WTC11 (cell line): ENCODE data around the gene STK39. TPM values are rescaled to one million over a fixed set of nuclear protein-coding genes. Genes with fewer than 3 reads are reported as not detected.

Experiments used
- ATAC-seq: fragments of 200-7000 bp; cut with Tn5 transposase; 2 replicates; pipeline ENCODE4 v1.10.0; 2021; ENCODE audit warnings: mild to moderate bottlenecking, moderate library complexity
- CTCF ChIA-PET: fragments of 300-600 bp; sonication (Branson Sonifier 250); formaldehyde crosslinking; loops from one replicate; lab custom pipeline; 2021; ENCODE audit warnings: antibody characterized with exemption; lab: Charles Lee
- POLR2A ChIA-PET: fragments of 350-600 bp; sonication (Branson Sonifier 250); formaldehyde crosslinking; loops from one replicate; lab custom pipeline; 2021; ENCODE audit warnings: antibody characterized with exemption; lab: Charles Lee
- DNase-seq: peaks from one replicate; pipeline ENCODE4 v3.0.0; 2021; ENCODE audit warnings: low spot score
- H3K27ac Mint-ChIP-seq: 2 replicates; pipeline ENCODE4 v1.8.0; 2021; ENCODE audit warnings: mixed read lengths
- H3K27me3 Mint-ChIP-seq: 2 replicates; pipeline ENCODE4 v1.8.0; 2021; ENCODE audit warnings: low read depth, mild to moderate bottlenecking, moderate library complexity, mixed read lengths
- H3K36me3 Mint-ChIP-seq: 2 replicates; pipeline ENCODE4 v1.8.0; 2021; ENCODE audit warnings: mixed read lengths
- H3K4me1 Mint-ChIP-seq: 2 replicates; pipeline ENCODE4 v1.8.0; 2022; ENCODE audit warnings: mixed read lengths
- H3K4me3 Mint-ChIP-seq: 2 replicates; pipeline ENCODE4 v1.8.0; 2021; ENCODE audit warnings: mild to moderate bottlenecking, moderate library complexity, mixed read lengths
- H3K9me3 Mint-ChIP-seq: 2 replicates; pipeline ENCODE4 v1.8.0; 2021; ENCODE audit warnings: mixed read lengths
- ATF1 ChIP-seq: sonication (generic); formaldehyde crosslinking; IDR thresholded peaks from 2 replicates; pipeline ENCODE4 v1.8.1; 2023; ENCODE audit warnings: mild to moderate bottlenecking, moderate library complexity, missing genetic modification reagents
- CBFB ChIP-seq: sonication (generic); formaldehyde crosslinking; IDR thresholded peaks from 2 replicates; pipeline ENCODE4 v1.8.1; 2022; ENCODE audit warnings: mild to moderate bottlenecking, low read depth, missing genetic modification reagents
- ELF4 ChIP-seq: sonication (generic); formaldehyde crosslinking; IDR thresholded peaks from 2 replicates; pipeline ENCODE4 v1.8.1; 2022; ENCODE audit warnings: low read depth, mild to moderate bottlenecking, moderate library complexity, missing genetic modification reagents
- EMX1 ChIP-seq: fragments of 250-450 bp; sonication (Bioruptor Pico); IDR thresholded peaks from 2 replicates; pipeline ENCODE4 v1.8.0; 2021; ENCODE audit warnings: mild to moderate bottlenecking
- ETV6 ChIP-seq: sonication (generic); formaldehyde crosslinking; IDR thresholded peaks from 2 replicates; pipeline ENCODE4 v1.8.1; 2022; ENCODE audit warnings: mild to moderate bottlenecking, missing genetic modification reagents
- FOXK1 ChIP-seq: sonication (generic); formaldehyde crosslinking; IDR thresholded peaks from 2 replicates; pipeline ENCODE4 v1.8.0; 2022; ENCODE audit warnings: mild to moderate bottlenecking, moderate library complexity, missing genetic modification reagents
- FOXP1 ChIP-seq: sonication (generic); formaldehyde crosslinking; IDR thresholded peaks from 2 replicates; pipeline ENCODE4 v1.8.0; 2022; ENCODE audit warnings: missing genetic modification reagents, mild to moderate bottlenecking, moderate library complexity, borderline replicate concordance
- IRF2 ChIP-seq: sonication (generic); formaldehyde crosslinking; IDR thresholded peaks from 2 replicates; pipeline ENCODE4 v1.8.0; 2022; ENCODE audit warnings: low read depth, missing genetic modification reagents, borderline replicate concordance
- NFATC4 ChIP-seq: fragments of 250-450 bp; sonication (Bioruptor Pico); IDR thresholded peaks from 2 replicates; pipeline ENCODE4 v1.9.0; 2021; ENCODE audit warnings: mild to moderate bottlenecking
- NR1H2 ChIP-seq: sonication (generic); formaldehyde crosslinking; IDR thresholded peaks from 2 replicates; pipeline ENCODE4 v1.9.0; 2021; ENCODE audit warnings: mild to moderate bottlenecking, moderate library complexity, missing genetic modification reagents
- NR3C1 ChIP-seq: sonication (generic); formaldehyde crosslinking; conservative IDR thresholded peaks from 2 replicates; pipeline ENCODE4 v1.8.1; 2023; ENCODE audit warnings: low read depth, mild to moderate bottlenecking, missing genetic modification reagents
- RELA ChIP-seq: sonication (generic); formaldehyde crosslinking; IDR thresholded peaks from 2 replicates; pipeline ENCODE4 v1.8.1; 2022; ENCODE audit warnings: missing genetic modification reagents, mild to moderate bottlenecking, borderline replicate concordance
- TP53 ChIP-seq: sonication (generic); formaldehyde crosslinking; IDR thresholded peaks from 2 replicates; pipeline ENCODE4 v1.8.1; 2023; ENCODE audit warnings: mild to moderate bottlenecking, missing genetic modification reagents
- ZNF396 ChIP-seq: fragments of 250-450 bp; sonication (Bioruptor Pico); IDR thresholded peaks from 2 replicates; pipeline ENCODE4 v1.8.0; 2021; ENCODE audit warnings: mild to moderate bottlenecking, moderate library complexity, borderline replicate concordance
- total RNA-seq: library from RNA; stranded (reverse); gene quantifications from 3 replicates; pipeline ENCODE4 v1.2.3, GENCODE V29; 2021
- TF ChIP-seq, protein P1 (sequence below): sonication (generic); formaldehyde crosslinking; IDR thresholded peaks from 2 replicates; pipeline ENCODE4 v1.8.1; 2022; ENCODE audit warnings: mild to moderate bottlenecking, missing genetic modification reagents, moderate library complexity, borderline replicate concordance
- TF ChIP-seq, protein P2 (sequence below): sonication (generic); formaldehyde crosslinking; IDR thresholded peaks from 2 replicates; pipeline ENCODE4 v1.8.1; 2022; ENCODE audit warnings: mild to moderate bottlenecking, moderate library complexity, missing genetic modification reagents
- TF ChIP-seq, protein P3 (sequence below): sonication (generic); formaldehyde crosslinking; IDR thresholded peaks from 2 replicates; pipeline ENCODE4 v1.8.0; 2022; ENCODE audit warnings: mild to moderate bottlenecking, missing genetic modification reagents
- TF ChIP-seq, protein P4 (sequence below): sonication (generic); formaldehyde crosslinking; IDR thresholded peaks from 2 replicates; pipeline ENCODE4 v1.8.1; 2023; ENCODE audit warnings: mild to moderate bottlenecking, missing genetic modification reagents, borderline replicate concordance
- TF ChIP-seq, protein P5 (sequence below): sonication (generic); formaldehyde crosslinking; IDR thresholded peaks from 2 replicates; pipeline ENCODE4 v1.8.1; 2023; ENCODE audit warnings: mild to moderate bottlenecking, moderate library complexity, missing genetic modification reagents
- TF ChIP-seq, protein P6 (sequence below): sonication (generic); formaldehyde crosslinking; conservative IDR thresholded peaks from 2 replicates; pipeline ENCODE4 v1.8.1; 2023; ENCODE audit warnings: mild to moderate bottlenecking, low read depth, missing genetic modification reagents, moderate library complexity

The STK39 gene
- total RNA-seq, 1 experiment from 2014 or later: 20.5 TPM

DNA sequence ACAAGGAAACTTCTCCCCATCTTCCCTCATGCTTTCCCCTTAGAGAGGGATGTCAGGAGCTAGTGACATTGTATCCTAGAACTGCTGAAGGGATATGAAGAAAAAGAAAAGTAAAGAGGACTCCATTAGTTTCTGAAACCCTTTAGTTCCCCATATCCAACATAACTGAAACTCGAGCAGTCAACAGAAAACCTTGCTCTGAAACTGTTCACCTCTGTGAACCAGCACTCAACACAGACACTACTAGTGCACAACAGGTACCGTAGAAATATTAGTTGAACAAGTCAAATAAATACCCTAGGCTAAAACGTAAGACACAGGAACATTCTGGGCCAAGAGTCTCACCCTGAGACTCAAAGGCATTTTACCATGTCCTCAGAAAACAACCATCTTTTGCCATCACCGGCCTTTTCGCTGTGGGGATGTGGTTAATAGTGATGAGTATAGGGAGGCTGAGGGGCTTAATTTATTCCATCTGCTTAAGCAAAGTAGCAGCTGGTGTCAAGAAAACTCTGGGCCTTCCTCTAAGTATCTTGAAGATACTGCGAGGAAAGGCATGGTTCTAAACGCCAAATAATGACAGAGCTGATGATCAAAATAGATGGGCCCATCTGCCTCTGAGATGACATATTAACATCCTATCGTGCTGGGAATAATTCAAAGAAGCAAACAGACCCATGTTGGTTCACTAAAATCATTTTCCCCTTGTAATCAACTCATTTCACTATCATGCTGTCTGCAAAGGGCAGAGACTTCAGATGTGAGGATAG is 156.8 kb downstream of the STK39 start:
- Mint-ChIP-seq H3K4me1 (no peaks in the 10 kb centered on the region), H3K27me3 (no peaks in the 10 kb centered on the region), H3K27ac (no peak overlapping the region), H3K36me3 (no peaks in the 10 kb centered on the region), H3K9me3 (no peaks in the 10 kb centered on the region), H3K4me3 (no peak overlapping the region)
- ATAC-seq (no peak), DNase-seq (no peak)
- TF ChIP-seq, protein P1, sequence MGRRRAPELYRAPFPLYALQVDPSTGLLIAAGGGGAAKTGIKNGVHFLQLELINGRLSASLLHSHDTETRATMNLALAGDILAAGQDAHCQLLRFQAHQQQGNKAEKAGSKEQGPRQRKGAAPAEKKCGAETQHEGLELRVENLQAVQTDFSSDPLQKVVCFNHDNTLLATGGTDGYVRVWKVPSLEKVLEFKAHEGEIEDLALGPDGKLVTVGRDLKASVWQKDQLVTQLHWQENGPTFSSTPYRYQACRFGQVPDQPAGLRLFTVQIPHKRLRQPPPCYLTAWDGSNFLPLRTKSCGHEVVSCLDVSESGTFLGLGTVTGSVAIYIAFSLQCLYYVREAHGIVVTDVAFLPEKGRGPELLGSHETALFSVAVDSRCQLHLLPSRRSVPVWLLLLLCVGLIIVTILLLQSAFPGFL (CRISPR knock-in tag): no peak
- TF ChIP-seq ATF1 (CRISPR knock-in tag) (no peak), EMX1 (CRISPR knock-in tag) (no peak), TP53 (CRISPR knock-in tag) (no peak), IRF2 (no peak)
- TF ChIP-seq, protein P2, sequence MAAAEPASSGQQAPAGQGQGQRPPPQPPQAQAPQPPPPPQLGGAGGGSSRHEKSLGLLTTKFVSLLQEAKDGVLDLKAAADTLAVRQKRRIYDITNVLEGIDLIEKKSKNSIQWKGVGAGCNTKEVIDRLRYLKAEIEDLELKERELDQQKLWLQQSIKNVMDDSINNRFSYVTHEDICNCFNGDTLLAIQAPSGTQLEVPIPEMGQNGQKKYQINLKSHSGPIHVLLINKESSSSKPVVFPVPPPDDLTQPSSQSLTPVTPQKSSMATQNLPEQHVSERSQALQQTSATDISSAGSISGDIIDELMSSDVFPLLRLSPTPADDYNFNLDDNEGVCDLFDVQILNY (CRISPR knock-in tag): no peak
- TF ChIP-seq, protein P3, sequence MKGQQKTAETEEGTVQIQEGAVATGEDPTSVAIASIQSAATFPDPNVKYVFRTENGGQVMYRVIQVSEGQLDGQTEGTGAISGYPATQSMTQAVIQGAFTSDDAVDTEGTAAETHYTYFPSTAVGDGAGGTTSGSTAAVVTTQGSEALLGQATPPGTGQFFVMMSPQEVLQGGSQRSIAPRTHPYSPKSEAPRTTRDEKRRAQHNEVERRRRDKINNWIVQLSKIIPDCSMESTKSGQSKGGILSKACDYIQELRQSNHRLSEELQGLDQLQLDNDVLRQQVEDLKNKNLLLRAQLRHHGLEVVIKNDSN (CRISPR knock-in tag): no peak
- TF ChIP-seq, protein P4, sequence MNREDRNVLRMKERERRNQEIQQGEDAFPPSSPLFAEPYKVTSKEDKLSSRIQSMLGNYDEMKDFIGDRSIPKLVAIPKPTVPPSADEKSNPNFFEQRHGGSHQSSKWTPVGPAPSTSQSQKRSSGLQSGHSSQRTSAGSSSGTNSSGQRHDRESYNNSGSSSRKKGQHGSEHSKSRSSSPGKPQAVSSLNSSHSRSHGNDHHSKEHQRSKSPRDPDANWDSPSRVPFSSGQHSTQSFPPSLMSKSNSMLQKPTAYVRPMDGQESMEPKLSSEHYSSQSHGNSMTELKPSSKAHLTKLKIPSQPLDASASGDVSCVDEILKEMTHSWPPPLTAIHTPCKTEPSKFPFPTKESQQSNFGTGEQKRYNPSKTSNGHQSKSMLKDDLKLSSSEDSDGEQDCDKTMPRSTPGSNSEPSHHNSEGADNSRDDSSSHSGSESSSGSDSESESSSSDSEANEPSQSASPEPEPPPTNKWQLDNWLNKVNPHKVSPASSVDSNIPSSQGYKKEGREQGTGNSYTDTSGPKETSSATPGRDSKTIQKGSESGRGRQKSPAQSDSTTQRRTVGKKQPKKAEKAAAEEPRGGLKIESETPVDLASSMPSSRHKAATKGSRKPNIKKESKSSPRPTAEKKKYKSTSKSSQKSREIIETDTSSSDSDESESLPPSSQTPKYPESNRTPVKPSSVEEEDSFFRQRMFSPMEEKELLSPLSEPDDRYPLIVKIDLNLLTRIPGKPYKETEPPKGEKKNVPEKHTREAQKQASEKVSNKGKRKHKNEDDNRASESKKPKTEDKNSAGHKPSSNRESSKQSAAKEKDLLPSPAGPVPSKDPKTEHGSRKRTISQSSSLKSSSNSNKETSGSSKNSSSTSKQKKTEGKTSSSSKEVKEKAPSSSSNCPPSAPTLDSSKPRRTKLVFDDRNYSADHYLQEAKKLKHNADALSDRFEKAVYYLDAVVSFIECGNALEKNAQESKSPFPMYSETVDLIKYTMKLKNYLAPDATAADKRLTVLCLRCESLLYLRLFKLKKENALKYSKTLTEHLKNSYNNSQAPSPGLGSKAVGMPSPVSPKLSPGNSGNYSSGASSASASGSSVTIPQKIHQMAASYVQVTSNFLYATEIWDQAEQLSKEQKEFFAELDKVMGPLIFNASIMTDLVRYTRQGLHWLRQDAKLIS (CRISPR knock-in tag): no peak
- CTCF ChIA-PET: no interaction called here
- POLR2A ChIA-PET: no interaction called here

DNA sequence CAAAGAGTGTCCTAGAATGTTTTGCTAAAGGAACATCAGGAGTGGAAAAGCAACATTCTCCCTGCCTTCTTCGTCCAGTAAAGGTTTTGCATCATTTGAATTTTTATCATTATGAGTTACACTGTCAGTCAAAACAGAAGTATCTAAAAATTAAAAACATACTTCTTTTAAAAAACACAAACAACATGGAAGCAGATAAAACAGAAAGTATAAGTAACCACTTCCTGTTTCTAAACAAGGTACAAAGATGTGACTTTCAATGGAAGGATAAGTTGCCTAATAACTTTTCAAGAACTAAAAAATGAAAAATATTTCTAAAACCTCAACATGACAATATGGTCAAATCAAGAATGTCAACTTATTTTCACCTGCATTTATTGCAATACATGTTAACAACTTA is 158.2 kb downstream of the STK39 start:
- ATAC-seq: no peak
- Mint-ChIP-seq H3K27me3 (no peaks in the 10 kb centered on the region), H3K4me1 (peaks cover 2% of the 10 kb centered on the region), H3K27ac (no peak overlapping the region), H3K9me3 (no peaks in the 10 kb centered on the region), H3K36me3 (no peaks in the 10 kb centered on the region), H3K4me3 (no peak overlapping the region)
- CTCF ChIA-PET: no interaction called here
- TF ChIP-seq NR3C1 (CRISPR knock-in tag) (no peak), ELF4 (CRISPR knock-in tag) (no peak), FOXK1 (CRISPR knock-in tag) (no peak), TP53 (CRISPR knock-in tag) (no peak), FOXP1 (no peak), NFATC4 (CRISPR knock-in tag) (no peak), ETV6 (CRISPR knock-in tag) (no peak), ZNF396 (CRISPR knock-in tag) (no peak), CBFB (CRISPR knock-in tag) (no peak), RELA (no peak), NR1H2 (CRISPR knock-in tag) (no peak)
- TF ChIP-seq, protein P5, sequence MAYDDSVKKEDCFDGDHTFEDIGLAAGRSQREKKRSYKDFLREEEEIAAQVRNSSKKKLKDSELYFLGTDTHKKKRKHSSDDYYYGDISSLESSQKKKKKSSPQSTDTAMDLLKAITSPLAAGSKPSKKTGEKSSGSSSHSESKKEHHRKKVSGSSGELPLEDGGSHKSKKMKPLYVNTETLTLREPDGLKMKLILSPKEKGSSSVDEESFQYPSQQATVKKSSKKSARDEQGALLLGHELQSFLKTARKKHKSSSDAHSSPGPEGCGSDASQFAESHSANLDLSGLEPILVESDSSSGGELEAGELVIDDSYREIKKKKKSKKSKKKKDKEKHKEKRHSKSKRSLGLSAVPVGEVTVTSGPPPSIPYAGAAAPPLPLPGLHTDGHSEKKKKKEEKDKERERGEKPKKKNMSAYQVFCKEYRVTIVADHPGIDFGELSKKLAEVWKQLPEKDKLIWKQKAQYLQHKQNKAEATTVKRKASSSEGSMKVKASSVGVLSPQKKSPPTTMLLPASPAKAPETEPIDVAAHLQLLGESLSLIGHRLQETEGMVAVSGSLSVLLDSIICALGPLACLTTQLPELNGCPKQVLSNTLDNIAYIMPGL (CRISPR knock-in tag): no peak
- TF ChIP-seq, protein P6, sequence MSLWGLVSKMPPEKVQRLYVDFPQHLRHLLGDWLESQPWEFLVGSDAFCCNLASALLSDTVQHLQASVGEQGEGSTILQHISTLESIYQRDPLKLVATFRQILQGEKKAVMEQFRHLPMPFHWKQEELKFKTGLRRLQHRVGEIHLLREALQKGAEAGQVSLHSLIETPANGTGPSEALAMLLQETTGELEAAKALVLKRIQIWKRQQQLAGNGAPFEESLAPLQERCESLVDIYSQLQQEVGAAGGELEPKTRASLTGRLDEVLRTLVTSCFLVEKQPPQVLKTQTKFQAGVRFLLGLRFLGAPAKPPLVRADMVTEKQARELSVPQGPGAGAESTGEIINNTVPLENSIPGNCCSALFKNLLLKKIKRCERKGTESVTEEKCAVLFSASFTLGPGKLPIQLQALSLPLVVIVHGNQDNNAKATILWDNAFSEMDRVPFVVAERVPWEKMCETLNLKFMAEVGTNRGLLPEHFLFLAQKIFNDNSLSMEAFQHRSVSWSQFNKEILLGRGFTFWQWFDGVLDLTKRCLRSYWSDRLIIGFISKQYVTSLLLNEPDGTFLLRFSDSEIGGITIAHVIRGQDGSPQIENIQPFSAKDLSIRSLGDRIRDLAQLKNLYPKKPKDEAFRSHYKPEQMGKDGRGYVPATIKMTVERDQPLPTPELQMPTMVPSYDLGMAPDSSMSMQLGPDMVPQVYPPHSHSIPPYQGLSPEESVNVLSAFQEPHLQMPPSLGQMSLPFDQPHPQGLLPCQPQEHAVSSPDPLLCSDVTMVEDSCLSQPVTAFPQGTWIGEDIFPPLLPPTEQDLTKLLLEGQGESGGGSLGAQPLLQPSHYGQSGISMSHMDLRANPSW (CRISPR knock-in tag): no peak
- no peak for DNase-seq
- POLR2A ChIA-PET: no interaction called here
